Activated T-cell treated with anti-CD3 and anti-CD28 coated beads, Interleukin-2, amount 50 U/mL, for 72 hours (primary cell): ENCODE measurements around the gene SELENOF. TPM values are rescaled to one million over a fixed set of nuclear protein-coding genes. Genes with fewer than 3 reads are reported as not detected.
"Not testable (repeated sequence)": the region's sequence is repeated elsewhere in the genome, so short reads cannot be mapped to it uniquely, and the experiment has no call there.

Experiments
- ATAC-seq, 2 donors: fragments of 150-1000 bp; cut with Tn5 transposase; replicated peaks in 1 of 2; 2 replicates each; pipeline ENCODE4 v1.10.0; 2021; ENCODE audit warnings: moderate library complexity in 2 of 2, mild to moderate bottlenecking in 1 of 2
- DNase-seq, 2 donors: peaks; one replicate each; pipeline ENCODE4 v3.0.0; 2021 to 2022; ENCODE audit warnings: mixed read lengths in 1 of 2
- H3K27ac Mint-ChIP-seq: one replicate; pipeline ENCODE4 v1.8.0; 2022; ENCODE audit warnings: mild to moderate bottlenecking, moderate library complexity, mixed read lengths
- H3K27me3 Mint-ChIP-seq: one replicate; pipeline ENCODE4 v1.8.0; 2022; ENCODE audit warnings: low read depth, mixed read lengths
- H3K36me3 Mint-ChIP-seq, 2 donors: one replicate each; pipeline ENCODE4 v1.8.0; 2022; ENCODE audit warnings: mixed read lengths in 2 of 2, mild to moderate bottlenecking in 1 of 2; ENCODE audit not compliant: insufficient read depth in 2 of 2
- H3K4me1 Mint-ChIP-seq: one replicate; pipeline ENCODE4 v1.8.0; 2022; ENCODE audit warnings: low read depth, mixed read lengths
- H3K4me3 Mint-ChIP-seq, 2 donors: one replicate each; pipeline ENCODE4 v1.8.0; 2022; ENCODE audit warnings: mild to moderate bottlenecking in 2 of 2, mixed read lengths in 2 of 2, moderate library complexity in 2 of 2
- H3K9me3 Mint-ChIP-seq, 2 donors: one replicate each; pipeline ENCODE4 v1.8.0; 2022; ENCODE audit warnings: mixed read lengths in 2 of 2
- total RNA-seq, 2 donors: library from RNA; stranded (reverse); gene quantifications; one replicate each; pipeline ENCODE4 v1.2.3, GENCODE V29; 2022

SELENOF gene
- total RNA-seq, 2 donors from 2014 or later, result 149 to 171 TPM

DNA sequence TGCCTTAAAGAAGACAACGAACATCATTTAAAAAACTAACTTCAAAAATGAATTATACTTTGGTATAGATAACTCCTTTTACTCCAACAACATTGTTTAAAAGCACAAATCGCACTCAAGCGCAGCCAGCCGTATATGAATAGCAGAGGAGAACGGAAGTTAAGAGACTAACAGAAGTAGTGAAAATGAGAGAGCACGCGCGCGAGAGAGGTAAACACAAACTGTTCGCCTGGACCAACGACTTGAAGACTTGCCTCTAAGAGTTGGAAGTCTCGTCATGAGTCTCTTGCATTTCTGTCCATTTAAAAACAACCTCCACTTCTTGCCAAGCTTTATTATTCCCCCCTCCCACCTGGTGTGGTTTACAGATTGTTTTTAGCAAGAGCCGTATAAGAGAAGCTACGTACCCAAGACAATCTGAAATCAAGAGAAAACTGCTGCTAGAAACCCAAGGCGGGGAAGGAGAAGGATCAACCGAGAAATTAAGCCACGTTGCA, 479 bp downstream of the SELENOF start:
- peaks cover 18 to 19% of the 10 kb centered on the region in 2 donors for H3K36me3 Mint-ChIP-seq
- no peak overlapping the region for H3K27ac Mint-ChIP-seq
- H3K9me3 Mint-ChIP-seq, result no peaks in the 10 kb centered on the region
- peak; percentile 52 to 53 for DNase-seq
- H3K4me1 Mint-ChIP-seq, result peaks cover 47% of the 10 kb centered on the region
- no peak for ATAC-seq
- no peak overlapping the region for H3K4me3 Mint-ChIP-seq
- H3K27me3 Mint-ChIP-seq, result no peaks in the 10 kb centered on the region

DNA sequence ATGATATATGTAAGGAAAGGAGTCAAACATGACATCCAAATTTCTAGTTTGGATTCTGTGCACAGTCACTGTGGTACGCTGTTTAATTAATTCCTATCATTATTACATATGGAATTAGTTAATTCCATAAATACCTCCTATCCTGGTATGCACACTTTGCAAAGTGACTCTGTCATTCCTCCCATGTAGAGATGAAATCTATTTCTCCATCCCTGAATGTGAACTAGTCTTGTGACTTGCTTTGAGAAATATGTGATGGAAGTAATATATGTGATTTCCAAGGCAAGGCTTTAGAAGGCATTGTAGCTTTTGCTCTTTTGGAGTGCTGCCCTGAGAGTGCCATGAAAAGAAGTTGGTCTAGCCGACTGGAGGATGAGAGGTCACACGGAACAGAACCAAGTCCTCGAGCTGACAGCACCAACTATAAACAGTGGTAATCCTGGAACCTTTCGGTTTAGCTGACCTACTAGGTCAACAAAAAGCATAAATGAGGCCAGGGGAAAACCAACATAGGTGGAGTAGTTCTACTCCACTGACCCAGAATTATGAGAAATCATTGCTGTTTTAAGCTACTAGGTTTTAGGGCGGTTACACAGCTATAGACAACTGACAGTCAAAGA, 1.5 kb downstream of the SELENOF start:
- Mint-ChIP-seq H3K27ac (peak overlapping the region; percentile 59), H3K36me3 (peaks cover 18 to 22% of the 10 kb centered on the region in 2 donors), H3K4me3 (no peak overlapping the region), H3K27me3 (no peaks in the 10 kb centered on the region), H3K4me1 (peaks cover 54% of the 10 kb centered on the region), H3K9me3 (no peaks in the 10 kb centered on the region)
- no peak for ATAC-seq
- DNase-seq, result no peak

DNA sequence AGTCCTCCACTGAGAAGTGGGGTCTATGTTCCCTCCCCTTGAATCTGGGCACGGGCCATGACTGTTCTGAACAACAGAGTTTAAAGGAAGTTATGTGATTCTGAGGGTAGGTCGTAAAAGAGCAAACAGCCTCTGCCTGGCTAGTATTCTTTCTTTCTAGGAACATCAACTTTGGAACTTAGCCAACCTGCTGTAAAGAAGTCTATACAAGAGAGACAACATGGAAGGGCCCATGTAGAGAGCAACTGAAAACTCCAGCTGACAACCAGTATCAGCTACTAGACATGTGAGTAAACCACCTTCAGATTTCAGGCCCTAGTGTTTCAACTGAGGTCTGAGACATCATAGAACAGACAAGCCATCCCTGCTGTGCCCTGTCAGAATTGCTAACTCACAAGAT, 7.5 kb downstream of the SELENOF start:
- H3K36me3 Mint-ChIP-seq, result peaks cover 13 to 18% of the 10 kb centered on the region in 2 donors
- no peak overlapping the region for H3K4me3 Mint-ChIP-seq
- no peak for DNase-seq
- no peaks in the 10 kb centered on the region for H3K9me3 Mint-ChIP-seq
- ATAC-seq, result no peak
- no peaks in the 10 kb centered on the region for H3K27me3 Mint-ChIP-seq
- H3K27ac Mint-ChIP-seq, result no peak overlapping the region
- peaks cover 33% of the 10 kb centered on the region for H3K4me1 Mint-ChIP-seq

GRCh38 chr1:86905875-86906274, 8.1 kb downstream of the SELENOF start:
- no peak for ATAC-seq
- Mint-ChIP-seq H3K36me3 (peaks cover 8 to 20% of the 10 kb centered on the region in 2 donors), H3K9me3 (no peaks in the 10 kb centered on the region), H3K27me3 (no peaks in the 10 kb centered on the region), H3K4me1 (peaks cover 28% of the 10 kb centered on the region), H3K27ac (no peak overlapping the region), H3K4me3 (no peak overlapping the region)
- no peak for DNase-seq

- not testable (repeated sequence) for ATAC-seq, H3K9me3 Mint-ChIP-seq, H3K27ac Mint-ChIP-seq, H3K27me3 Mint-ChIP-seq, H3K4me3 Mint-ChIP-seq, H3K4me1 Mint-ChIP-seq, DNase-seq
- peaks cover 2 to 11% of the 10 kb centered on the region in 2 donors for H3K36me3 Mint-ChIP-seq
These were observed 14.5 kb downstream of the SELENOF start for GRCh38 chr1:86899401-86899800.

GRCh38 chr1:86888327-86888726, 25.6 kb downstream of the SELENOF start:
- H3K27ac Mint-ChIP-seq, result no peak overlapping the region
- H3K27me3 Mint-ChIP-seq, result no peaks in the 10 kb centered on the region
- no peak overlapping the region for H3K4me3 Mint-ChIP-seq
- ATAC-seq (no peak), DNase-seq (no peak)
- H3K9me3 Mint-ChIP-seq, result no peaks in the 10 kb centered on the region
- no peaks in the 10 kb centered on the region for H3K4me1 Mint-ChIP-seq
- peaks cover 0 to 8% of the 10 kb centered on the region in 2 donors for H3K36me3 Mint-ChIP-seq

DNA sequence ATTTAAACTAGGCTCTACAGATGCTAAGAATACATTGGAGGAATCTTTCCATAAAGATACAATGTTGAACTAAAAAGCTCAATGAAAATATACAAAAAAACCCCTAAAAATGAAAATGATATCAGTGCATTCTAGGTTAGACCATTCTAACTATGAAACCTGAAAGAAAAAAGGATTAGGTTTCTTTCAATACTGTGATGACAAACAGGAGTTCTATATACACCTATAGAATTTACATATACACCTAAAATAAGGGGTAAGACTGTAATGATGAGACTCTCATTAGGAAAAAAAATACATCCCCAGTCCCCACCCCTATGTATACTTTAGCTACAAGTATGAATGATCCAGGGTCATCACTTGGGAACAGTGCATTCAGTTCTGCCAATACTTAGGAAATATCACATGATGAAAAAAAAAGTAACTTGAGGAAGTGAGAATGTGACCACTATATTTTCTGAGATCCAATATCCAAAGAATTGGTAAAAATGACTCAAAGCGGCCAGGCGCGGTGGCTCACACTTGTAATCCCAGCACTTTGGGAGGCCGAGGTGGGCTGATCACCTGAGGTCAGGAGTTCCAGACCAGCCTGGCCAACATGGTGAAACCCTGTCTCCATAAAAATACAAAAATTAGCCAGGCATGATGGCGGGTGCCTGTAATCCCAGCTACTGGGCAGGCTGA, 26.3 kb downstream of the SELENOF start:
- H3K9me3 Mint-ChIP-seq, result no peaks in the 10 kb centered on the region
- H3K36me3 Mint-ChIP-seq, result peaks cover 0 to 8% of the 10 kb centered on the region in 2 donors
- DNase-seq, result no peak
- H3K4me1 Mint-ChIP-seq, result no peaks in the 10 kb centered on the region
- peak in 1 of 2 donors; percentile 43 for ATAC-seq
- H3K27ac Mint-ChIP-seq, result no peak overlapping the region
- no peak overlapping the region for H3K4me3 Mint-ChIP-seq
- no peaks in the 10 kb centered on the region for H3K27me3 Mint-ChIP-seq

DNA sequence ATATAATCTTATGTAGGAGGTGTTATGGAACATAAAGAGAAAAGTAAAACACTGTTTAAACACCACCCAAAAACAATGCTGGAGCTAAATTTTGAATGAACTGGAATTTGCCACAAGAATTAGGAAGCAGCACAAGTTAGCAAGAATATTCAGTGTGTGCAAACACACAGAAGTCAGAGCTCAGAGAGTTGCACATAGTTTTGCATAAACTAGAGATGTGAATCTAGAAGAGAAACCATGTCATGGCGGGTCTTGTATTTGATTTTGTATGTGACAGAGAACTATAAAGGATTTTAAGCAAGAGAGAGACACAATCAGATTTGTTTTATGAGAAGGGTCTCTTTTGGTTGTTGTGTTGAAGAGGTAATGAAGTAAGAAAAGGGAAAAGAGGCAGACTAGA, 38.2 kb downstream of the SELENOF start:
- H3K27ac Mint-ChIP-seq, result peak overlapping the region; percentile 30
- DNase-seq, result no peak
- H3K9me3 Mint-ChIP-seq, result no peaks in the 10 kb centered on the region
- peaks cover 4 to 7% of the 10 kb centered on the region in 2 donors for H3K36me3 Mint-ChIP-seq
- H3K27me3 Mint-ChIP-seq, result no peaks in the 10 kb centered on the region
- H3K4me3 Mint-ChIP-seq, result no peak overlapping the region
- no peak for ATAC-seq
- H3K4me1 Mint-ChIP-seq, result no peaks in the 10 kb centered on the region

GRCh38 chr1:86872086-86872485, 41.8 kb downstream of the SELENOF start:
- H3K27ac Mint-ChIP-seq, result no peak overlapping the region
- no peak overlapping the region for H3K4me3 Mint-ChIP-seq
- no peaks in the 10 kb centered on the region for H3K9me3 Mint-ChIP-seq
- peaks cover 18% of the 10 kb centered on the region for H3K4me1 Mint-ChIP-seq
- DNase-seq (no peak), ATAC-seq (no peak)
- H3K27me3 Mint-ChIP-seq, result no peaks in the 10 kb centered on the region
- H3K36me3 Mint-ChIP-seq, result peaks cover 4 to 5% of the 10 kb centered on the region in 2 donors

GRCh38 chr1:86871001-86871400, 42.9 kb downstream of the SELENOF start:
- Mint-ChIP-seq H3K4me1 (peaks cover 18% of the 10 kb centered on the region), H3K9me3 (no peaks in the 10 kb centered on the region), H3K4me3 (no peak overlapping the region), H3K36me3 (peaks cover 3 to 4% of the 10 kb centered on the region in 2 donors), H3K27me3 (no peaks in the 10 kb centered on the region), H3K27ac (peak overlapping the region; percentile 46)
- DNase-seq, result no peak
- ATAC-seq, result no peak

DNA sequence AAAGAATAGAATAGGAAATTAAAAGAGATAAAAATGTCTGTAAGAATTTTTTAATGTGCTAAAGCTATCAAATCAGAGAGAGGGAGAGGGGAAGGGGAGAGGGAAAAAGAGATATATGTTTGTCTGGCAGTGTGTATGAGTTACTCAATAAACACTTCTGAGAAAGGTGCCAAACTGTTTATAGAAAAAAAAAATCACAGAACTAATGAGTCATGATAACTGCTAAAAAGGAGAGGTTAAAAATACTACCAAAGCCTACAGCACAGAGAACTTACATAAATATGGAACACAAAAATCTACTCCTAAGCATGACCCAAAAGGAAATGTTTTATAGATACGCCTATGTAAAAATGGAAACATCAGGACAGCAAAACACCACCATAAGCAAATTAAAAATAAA, 45.4 kb downstream of the SELENOF start:
- H3K9me3 Mint-ChIP-seq, result no peaks in the 10 kb centered on the region
- H3K4me1 Mint-ChIP-seq, result peaks cover 18% of the 10 kb centered on the region
- H3K36me3 Mint-ChIP-seq, result peaks cover 0 to 6% of the 10 kb centered on the region in 2 donors
- no peaks in the 10 kb centered on the region for H3K27me3 Mint-ChIP-seq
- peak in 1 of 2 donors; percentile 32 for ATAC-seq
- H3K4me3 Mint-ChIP-seq, result peak overlapping the region in 1 of 2 donors; percentile 25
- DNase-seq, result no peak
- peak overlapping the region; percentile 93 for H3K27ac Mint-ChIP-seq

GRCh38 chr1:86867278-86867677, 46.6 kb downstream of the SELENOF start:
- H3K9me3 Mint-ChIP-seq, DNase-seq, H3K36me3 Mint-ChIP-seq, ATAC-seq, H3K4me3 Mint-ChIP-seq, H3K27ac Mint-ChIP-seq, H3K27me3 Mint-ChIP-seq: not testable (repeated sequence)
- peaks cover 18% of the 10 kb centered on the region for H3K4me1 Mint-ChIP-seq

GRCh38 chr1:86866665-86867064, 47.3 kb downstream of the SELENOF start:
- peak overlapping the region; percentile 77 for H3K27ac Mint-ChIP-seq
- H3K9me3 Mint-ChIP-seq, result no peaks in the 10 kb centered on the region
- H3K36me3 Mint-ChIP-seq, result peaks cover 0 to 5% of the 10 kb centered on the region in 2 donors
- peaks cover 18% of the 10 kb centered on the region for H3K4me1 Mint-ChIP-seq
- DNase-seq (no peak), ATAC-seq (no peak)
- H3K27me3 Mint-ChIP-seq, result no peaks in the 10 kb centered on the region
- no peak overlapping the region for H3K4me3 Mint-ChIP-seq
